Ascending aorta (tissue), 2 donors: Measurements from ENCODE around the gene SAMD11. TPM values are rescaled to one million over a fixed set of nuclear protein-coding genes. Genes with fewer than 3 reads are reported as not detected.

Experiments used
- DNase-seq, 2 donors: peaks; one replicate each; pipeline ENCODE4 v3.0.0-alpha.2; 2019; ENCODE audit warnings: low spot score in 2 of 2
- H3K27ac ChIP-seq, 2 donors: fragments of 200-600 bp; sonication (generic); one replicate each; pipeline ENCODE4 v1.5.1; 2016 to 2017; ENCODE audit warnings: mild to moderate bottlenecking in 1 of 2
- H3K27me3 ChIP-seq: fragments of 200-600 bp; sonication (generic); one replicate; pipeline ENCODE4 v1.5.1; 2017
- H3K36me3 ChIP-seq, 2 donors: fragments of 200-600 bp; sonication (generic); one replicate each; pipeline ENCODE4 v1.5.1; 2016
- H3K4me1 ChIP-seq, 2 donors: fragments of 200-600 bp; sonication (generic); one replicate each; pipeline ENCODE4 v1.5.1; 2016 to 2017; ENCODE audit warnings: mild to moderate bottlenecking in 1 of 2
- H3K4me3 ChIP-seq, 2 donors: fragments of 200-600 bp; sonication (generic); one replicate each; pipeline ENCODE4 v1.5.1; 2016 to 2017; ENCODE audit warnings: mild to moderate bottlenecking in 1 of 2
- H3K9me3 ChIP-seq, 2 donors: fragments of 200-600 bp; sonication (generic); one replicate each; pipeline ENCODE4 v1.5.1; 2016
- CTCF ChIP-seq, 3 experiments: fragments of 200-600 bp in 2 of 3; fragments of 450-650 bp in 1 of 3; sonication (generic) in 2 of 3; IDR thresholded peaks; one replicate each; pipeline ENCODE4 v1.5.1; 2016 to 2019; ENCODE audit warnings: antibody characterized with exemption in 3 of 3, mild to moderate bottlenecking in 1 of 3, moderate library complexity in 1 of 3
- intact Hi-C: fragments of 100-400 bp; cut with DNase I; formaldehyde crosslinking; loops from one replicate; pipeline ENCODE4 v1.15.1; 2023
- total RNA-seq: library from RNA; depleted of rRNA; stranded (reverse); fragments of >200 nt; gene quantifications from one replicate; pipeline ENCODE4 v1.1.0, GENCODE V29; 2016

The SAMD11 gene
- total RNA-seq, 1 donor from 2014 or later: 9.7 TPM

- H3K4me1 ChIP-seq: peaks cover 2 to 5% of the 10 kb centered on the region in 2 donors
- no peak for DNase-seq
- no peak for TF ChIP-seq CTCF (IDR thresholded peaks at IDR 0.05)
- H3K27me3 ChIP-seq: peaks cover 26% of the 10 kb centered on the region
- H3K9me3 ChIP-seq: no peaks in the 10 kb centered on the region
- no peaks in the 10 kb centered on the region for H3K36me3 ChIP-seq
- H3K4me3 ChIP-seq: no peak overlapping the region
- no peak overlapping the region for H3K27ac ChIP-seq
- intact Hi-C loops: no loop called here
These were observed 48.2 kb downstream of the SAMD11 start for GRCh38 chr1:971751-972506.

DNA sequence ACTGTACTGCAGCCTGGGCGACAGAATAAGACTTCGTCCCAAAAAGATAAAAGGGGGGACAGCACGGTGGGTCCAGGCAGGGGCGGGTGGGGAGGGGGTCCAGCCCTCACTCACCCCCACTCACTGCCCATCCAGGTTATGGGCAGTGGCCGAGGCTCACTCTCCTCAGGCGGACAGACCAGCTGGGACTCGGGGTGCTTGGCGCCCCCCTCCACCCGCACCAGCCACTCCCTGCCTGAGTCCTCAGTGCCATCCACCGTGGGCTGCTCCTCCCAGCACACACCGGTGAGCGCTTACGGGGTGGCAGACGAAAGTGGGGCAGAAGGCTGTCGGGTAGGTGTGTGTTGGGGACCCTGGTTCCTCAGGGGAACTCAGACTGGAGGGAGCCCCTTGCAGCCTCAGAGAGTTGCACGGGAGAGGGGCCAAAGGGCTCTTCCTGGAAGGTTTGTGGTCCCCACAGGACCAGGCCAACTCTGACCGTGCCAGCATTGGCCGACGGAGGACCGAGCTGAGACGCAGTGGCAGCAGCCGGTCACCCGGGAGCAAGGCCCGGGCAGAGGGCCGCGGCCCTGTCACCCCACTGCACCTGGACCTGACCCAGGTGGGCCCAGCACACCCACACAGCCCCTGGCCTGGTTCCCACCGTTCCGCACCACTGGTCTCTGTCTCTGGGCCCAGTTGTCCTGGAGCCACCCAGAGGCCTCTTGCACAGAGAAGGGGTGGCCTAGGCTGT is 49.2 kb downstream of the SAMD11 start:
- Histone ChIP-seq H3K4me1 (peaks cover 2 to 3% of the 10 kb centered on the region in 2 donors), H3K36me3 (no peaks in the 10 kb centered on the region), H3K27me3 (peaks cover 26% of the 10 kb centered on the region), H3K27ac (no peak overlapping the region), H3K4me3 (no peak overlapping the region), H3K9me3 (no peaks in the 10 kb centered on the region)
- intact Hi-C loops: no loop called here
- DNase-seq: no peak
- TF ChIP-seq CTCF (IDR thresholded peaks at IDR 0.05): no peak

GRCh38 chr1:973459-974292 is 50.0 kb downstream of the SAMD11 start:
- H3K9me3 ChIP-seq: no peaks in the 10 kb centered on the region
- intact Hi-C loops: no loop called here

DNA sequence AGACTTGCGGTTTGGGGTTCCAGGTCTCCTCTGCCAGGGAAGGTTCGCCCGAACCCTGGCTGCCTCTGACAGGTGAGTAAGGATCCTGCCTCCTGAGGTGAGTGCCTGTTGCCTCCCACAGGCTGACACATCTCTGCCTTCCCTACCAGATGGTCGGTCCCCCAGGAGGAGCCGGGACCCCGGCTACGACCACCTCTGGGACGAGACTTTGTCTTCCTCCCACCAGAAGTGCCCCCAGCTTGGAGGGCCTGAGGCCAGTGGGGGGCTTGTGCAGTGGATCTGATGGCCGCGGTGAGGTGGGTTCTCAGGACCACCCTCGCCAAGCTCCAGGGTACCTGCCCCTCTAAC is 50.5 kb downstream of the SAMD11 start:
- H3K4me1 ChIP-seq: peaks cover 2 to 3% of the 10 kb centered on the region in 2 donors
- no peak overlapping the region for H3K27ac ChIP-seq
- intact Hi-C loops: no loop called here
- no peak for TF ChIP-seq CTCF (IDR thresholded peaks at IDR 0.05)
- no peaks in the 10 kb centered on the region for H3K36me3 ChIP-seq
- no peak overlapping the region for H3K4me3 ChIP-seq
- peaks cover 26% of the 10 kb centered on the region for H3K27me3 ChIP-seq
- no peaks in the 10 kb centered on the region for H3K9me3 ChIP-seq
- DNase-seq: no peak

More at GRCh38 chr1:973459-974292, 50.0 kb downstream of the SAMD11 start:
- no peak overlapping the region for H3K27ac ChIP-seq
- peaks cover 26% of the 10 kb centered on the region for H3K27me3 ChIP-seq
- no peak overlapping the region for H3K4me3 ChIP-seq
- DNase-seq: no peak
- no peak for TF ChIP-seq CTCF (IDR thresholded peaks at IDR 0.05)
- H3K36me3 ChIP-seq: no peaks in the 10 kb centered on the region
- peaks cover 2 to 3% of the 10 kb centered on the region in 2 donors for H3K4me1 ChIP-seq

DNA sequence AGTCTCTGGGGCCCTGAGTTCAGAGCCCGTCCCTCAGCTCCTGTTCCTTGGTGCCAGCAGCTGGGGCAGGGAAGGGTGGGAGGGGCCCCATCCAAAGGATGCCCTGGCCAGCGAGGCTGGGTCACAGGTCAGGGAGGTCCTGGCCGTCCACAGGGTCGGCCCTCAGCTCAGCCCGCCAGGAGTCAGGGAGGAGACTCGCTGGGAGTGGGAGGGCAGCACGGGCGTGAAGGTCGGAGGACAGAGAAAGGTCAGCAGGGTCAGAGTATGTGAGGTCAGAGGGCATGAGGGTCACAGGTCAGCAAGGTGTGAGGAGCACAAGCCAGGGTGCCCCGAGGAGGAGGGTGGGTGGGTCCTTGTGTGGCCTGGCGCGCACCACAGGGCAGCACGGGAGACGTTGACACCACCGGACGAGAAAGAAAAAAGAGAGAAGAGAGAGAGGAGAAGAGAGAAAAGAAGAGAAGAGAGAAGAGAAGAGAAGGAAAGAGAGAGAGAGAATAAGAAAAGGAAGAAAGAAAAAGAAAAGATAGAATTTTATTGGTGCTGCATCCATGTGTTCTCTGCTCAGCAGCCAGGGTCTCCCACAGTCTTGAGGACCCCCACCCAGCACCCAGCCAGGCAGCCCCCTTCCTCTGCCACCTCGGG is 51.1 kb downstream of the SAMD11 start:
- no peak overlapping the region for H3K27ac ChIP-seq
- DNase-seq: no peak
- no peaks in the 10 kb centered on the region for H3K36me3 ChIP-seq
- TF ChIP-seq CTCF (IDR thresholded peaks at IDR 0.05): no peak
- no peaks in the 10 kb centered on the region for H3K9me3 ChIP-seq
- H3K4me1 ChIP-seq: peaks cover 2 to 3% of the 10 kb centered on the region in 2 donors
- intact Hi-C loops: no loop called here
- no peak overlapping the region for H3K4me3 ChIP-seq
- peaks cover 26% of the 10 kb centered on the region for H3K27me3 ChIP-seq
